Daoy (cell line): ENCODE data around the gene HOTAIR. TPM values are rescaled to one million over a fixed set of nuclear protein-coding genes. Genes with fewer than 3 reads are reported as not detected.
A peak's percentile ranks its signal among the peaks of the same experiment; 100 is the strongest.

Experiments used
- DNase-seq: peaks from one replicate; pipeline ENCODE4 v3.0.0-alpha.2; 2015; ENCODE audit warnings: low read depth
- total RNA-seq: library from RNA; depleted of rRNA; stranded (reverse); fragments of >200 nt; shearing (Covaris generic); gene quantifications from 2 replicates; pipeline ENCODE4 v1.2.3, GENCODE V29; 2014

Gene HOTAIR
- total RNA-seq, 1 experiment from 2014 or later, result 2.2 TPM

GRCh38 chr12:53948650-53949593, 25.8 kb downstream of the HOTAIR start:
- no peak for DNase-seq

- no peak for DNase-seq
Measured at GRCh38 chr12:53947743-53948142, 27.0 kb downstream of the HOTAIR start.

GRCh38 chr12:53944907-53945847, 29.6 kb downstream of the HOTAIR start:
- no peak for DNase-seq

- no peak for DNase-seq
Measured at GRCh38 chr12:53944209-53944608, 30.5 kb downstream of the HOTAIR start.

GRCh38 chr12:53942467-53942997, 32.2 kb downstream of the HOTAIR start:
- no peak for DNase-seq

- no peak for DNase-seq
Measured at GRCh38 chr12:53941750-53942149, 33.0 kb downstream of the HOTAIR start.

GRCh38 chr12:53941187-53941586, 33.6 kb downstream of the HOTAIR start:
- DNase-seq, result no peak

GRCh38 chr12:53940443-53941014, 34.2 kb downstream of the HOTAIR start:
- DNase-seq, result no peak

GRCh38 chr12:53939141-53940108, 35.3 kb downstream of the HOTAIR start:
- peak; percentile 66 for DNase-seq

GRCh38 chr12:53938326-53939140, 36.2 kb downstream of the HOTAIR start, which contains the start of gene HOXC13:
Gene HOXC13, plus strand, starts transcription at chr12:53938831. Its CDS starts 76 bp downstream, at chr12:53938907.
- peak; percentile 100 for DNase-seq

- DNase-seq, result no peak
Measured at GRCh38 chr12:53937596-53938325, 37.0 kb downstream of the HOTAIR start.

- DNase-seq, result no peak
Measured at GRCh38 chr12:53937099-53937498, 37.7 kb downstream of the HOTAIR start.

GRCh38 chr12:53935383-53936341, 39.1 kb downstream of the HOTAIR start:
- DNase-seq, result no peak

GRCh38 chr12:53932915-53933314, 41.8 kb downstream of the HOTAIR start:
- no peak for DNase-seq

- DNase-seq, result no peak
Measured at GRCh38 chr12:53931844-53932581, 42.7 kb downstream of the HOTAIR start.

- DNase-seq, result no peak
Measured at GRCh38 chr12:53930591-53931255, 44.0 kb downstream of the HOTAIR start.
